Coronary artery (tissue), 2 donors: ENCODE measurements around the gene LZTFL1.

Experiments
- DNase-seq: peaks from one replicate; pipeline ENCODE4 v3.0.0-alpha.2; 2017; ENCODE audit warnings: low spot score
- H3K27ac ChIP-seq, 2 donors: fragments of 200-600 bp; sonication (generic); one replicate each; pipeline ENCODE4 v1.5.1; 2016 to 2019
- H3K4me3 ChIP-seq: fragments of 200-600 bp; sonication (generic); 2 replicates; pipeline ENCODE4 v1.5.1; 2016; ENCODE audit warnings: mild to moderate bottlenecking, moderate library complexity
- TF ChIP-seq, protein P1 (sequence below): fragments of 200-600 bp; sonication (generic); IDR thresholded peaks from one replicate; pipeline ENCODE4 v1.5.1; 2019; ENCODE audit warnings: antibody characterized with exemption

The LZTFL1 gene, protein sequence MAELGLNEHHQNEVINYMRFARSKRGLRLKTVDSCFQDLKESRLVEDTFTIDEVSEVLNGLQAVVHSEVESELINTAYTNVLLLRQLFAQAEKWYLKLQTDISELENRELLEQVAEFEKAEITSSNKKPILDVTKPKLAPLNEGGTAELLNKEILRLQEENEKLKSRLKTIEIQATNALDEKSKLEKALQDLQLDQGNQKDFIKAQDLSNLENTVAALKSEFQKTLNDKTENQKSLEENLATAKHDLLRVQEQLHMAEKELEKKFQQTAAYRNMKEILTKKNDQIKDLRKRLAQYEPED

DNA sequence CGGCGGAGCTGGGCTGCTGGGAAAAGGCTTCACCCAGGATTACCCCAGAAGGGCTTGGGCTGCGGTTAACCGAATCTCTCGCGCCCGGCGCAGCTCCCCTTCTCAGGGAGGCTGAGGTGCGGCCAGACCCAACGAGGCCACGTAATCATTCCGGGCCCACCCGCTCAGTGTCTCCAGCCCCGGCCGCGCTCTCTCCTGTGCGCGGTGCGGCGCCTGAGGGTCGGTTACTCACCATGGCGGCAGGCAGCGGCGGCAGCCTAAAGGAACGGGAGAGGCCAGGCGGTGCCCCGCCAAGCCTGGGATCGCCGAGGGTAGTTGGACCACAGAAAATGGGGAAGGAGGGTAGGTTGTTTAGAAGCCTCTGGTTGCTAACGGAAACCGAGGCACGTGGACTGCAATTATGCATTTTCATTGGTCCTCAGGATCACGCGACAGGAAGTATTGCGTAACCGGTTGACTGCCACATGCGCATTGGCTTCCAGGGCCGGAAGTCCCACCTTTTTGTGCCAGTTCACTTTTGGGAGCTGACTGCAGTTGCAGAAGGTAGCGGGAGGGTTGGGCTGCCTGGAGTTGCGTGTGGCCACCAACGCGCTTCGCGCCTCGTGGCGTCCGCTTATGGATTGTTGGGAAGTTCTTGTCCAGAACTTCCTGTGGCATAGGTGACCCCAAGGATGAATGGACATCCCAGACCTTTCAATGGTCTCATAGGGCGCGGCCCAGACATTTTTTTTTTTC, at the start of gene LZTFL1:
Gene LZTFL1 (minus strand): TSS at position 363 of the 735 bp plus-strand sequence. CDS start 128 bp downstream, at position 235.
- TF ChIP-seq, protein P1, sequence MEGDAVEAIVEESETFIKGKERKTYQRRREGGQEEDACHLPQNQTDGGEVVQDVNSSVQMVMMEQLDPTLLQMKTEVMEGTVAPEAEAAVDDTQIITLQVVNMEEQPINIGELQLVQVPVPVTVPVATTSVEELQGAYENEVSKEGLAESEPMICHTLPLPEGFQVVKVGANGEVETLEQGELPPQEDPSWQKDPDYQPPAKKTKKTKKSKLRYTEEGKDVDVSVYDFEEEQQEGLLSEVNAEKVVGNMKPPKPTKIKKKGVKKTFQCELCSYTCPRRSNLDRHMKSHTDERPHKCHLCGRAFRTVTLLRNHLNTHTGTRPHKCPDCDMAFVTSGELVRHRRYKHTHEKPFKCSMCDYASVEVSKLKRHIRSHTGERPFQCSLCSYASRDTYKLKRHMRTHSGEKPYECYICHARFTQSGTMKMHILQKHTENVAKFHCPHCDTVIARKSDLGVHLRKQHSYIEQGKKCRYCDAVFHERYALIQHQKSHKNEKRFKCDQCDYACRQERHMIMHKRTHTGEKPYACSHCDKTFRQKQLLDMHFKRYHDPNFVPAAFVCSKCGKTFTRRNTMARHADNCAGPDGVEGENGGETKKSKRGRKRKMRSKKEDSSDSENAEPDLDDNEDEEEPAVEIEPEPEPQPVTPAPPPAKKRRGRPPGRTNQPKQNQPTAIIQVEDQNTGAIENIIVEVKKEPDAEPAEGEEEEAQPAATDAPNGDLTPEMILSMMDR, result no peak
- peak within 1 kb of the TSS in 1 of 2 donors; percentile 45 for H3K27ac ChIP-seq
- DNase-seq, result peak; percentile 93
- peak within 1 kb of the TSS; percentile 84 for H3K4me3 ChIP-seq

DNA sequence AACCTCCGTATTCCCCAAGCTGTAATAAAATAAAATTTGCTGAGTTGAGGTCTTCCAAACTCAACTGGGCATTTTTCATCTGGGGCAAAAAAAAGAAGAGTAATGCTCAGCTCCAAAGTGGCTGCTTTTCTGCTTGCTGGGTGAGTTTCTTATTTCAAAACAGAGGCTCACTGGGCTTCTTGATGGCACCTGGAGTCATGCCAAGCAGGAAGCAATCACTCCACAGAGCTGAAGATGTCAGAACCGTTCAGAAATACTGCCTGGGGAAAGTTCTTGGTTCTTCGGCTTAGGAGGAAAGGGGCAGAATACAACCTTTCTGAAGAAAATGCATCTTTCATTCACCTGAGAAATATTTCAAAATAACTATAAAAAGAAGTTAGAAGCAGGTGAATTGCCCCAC, 48.5 kb upstream of the LZTFL1 start:
- TF ChIP-seq, protein P1, result no peak
- Histone ChIP-seq H3K27ac (no peak overlapping the region), H3K4me3 (no peak overlapping the region)
- DNase-seq, result no peak

DNA sequence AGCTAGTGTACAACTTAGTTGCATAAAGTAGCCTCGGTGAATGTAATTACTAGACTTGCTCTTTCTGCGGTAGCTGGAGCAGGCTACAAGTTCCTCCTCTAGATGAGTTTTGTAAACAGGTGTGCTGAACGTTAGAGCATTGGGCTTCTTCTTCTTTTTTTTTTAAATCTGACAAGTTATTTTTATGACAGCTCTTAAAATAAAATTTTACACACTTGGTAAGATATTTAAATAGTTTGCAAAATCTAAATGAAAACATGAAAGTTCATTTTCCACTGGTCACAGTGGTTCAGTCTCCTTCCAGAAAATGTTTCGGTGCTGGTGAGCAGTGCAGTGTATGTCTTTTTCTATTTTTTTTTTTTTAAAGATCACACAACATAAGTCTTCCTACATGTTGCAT, 47.4 kb upstream of the LZTFL1 start:
- DNase-seq, result no peak
- Histone ChIP-seq H3K27ac (no peak overlapping the region), H3K4me3 (no peak overlapping the region)
- TF ChIP-seq, protein P1, result no peak

DNA sequence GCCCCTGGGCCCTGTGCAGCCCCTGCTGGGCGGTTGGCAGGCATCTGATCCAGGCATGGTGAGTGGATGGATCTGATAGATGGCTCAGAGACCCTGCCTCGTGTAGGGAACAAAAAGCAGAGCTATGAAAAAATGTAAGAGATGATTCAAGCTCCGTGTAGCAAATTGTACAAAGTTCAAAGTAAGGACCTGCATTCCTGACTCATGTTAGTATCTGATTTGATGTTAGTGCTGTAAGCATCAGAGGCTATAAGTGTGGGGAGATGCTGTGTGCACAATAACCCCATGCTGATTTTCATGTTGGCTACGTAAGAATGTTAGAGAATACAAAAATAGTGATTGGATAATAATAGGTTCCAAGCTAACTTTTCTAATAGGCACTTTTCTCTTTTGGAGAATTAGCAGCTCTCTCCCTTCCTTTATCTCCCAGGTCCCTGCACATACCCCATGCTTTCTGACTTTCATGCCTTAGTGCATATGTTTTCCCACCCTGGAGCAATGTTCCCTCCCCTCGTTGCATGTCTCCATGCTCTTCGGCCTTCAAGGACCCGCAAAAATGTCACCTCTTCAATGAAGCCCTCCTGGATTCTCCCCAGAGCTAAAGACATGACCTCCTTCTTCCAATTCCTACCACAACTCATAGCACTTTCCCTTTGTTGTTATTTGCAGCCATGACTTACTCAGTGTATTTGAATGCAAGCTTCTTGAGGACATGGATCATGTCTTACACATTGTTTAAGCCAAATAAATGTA, 46.0 kb upstream of the LZTFL1 start:
- no peak for DNase-seq
- TF ChIP-seq, protein P1, result no peak
- Histone ChIP-seq H3K4me3 (no peak overlapping the region), H3K27ac (no peak overlapping the region)

DNA sequence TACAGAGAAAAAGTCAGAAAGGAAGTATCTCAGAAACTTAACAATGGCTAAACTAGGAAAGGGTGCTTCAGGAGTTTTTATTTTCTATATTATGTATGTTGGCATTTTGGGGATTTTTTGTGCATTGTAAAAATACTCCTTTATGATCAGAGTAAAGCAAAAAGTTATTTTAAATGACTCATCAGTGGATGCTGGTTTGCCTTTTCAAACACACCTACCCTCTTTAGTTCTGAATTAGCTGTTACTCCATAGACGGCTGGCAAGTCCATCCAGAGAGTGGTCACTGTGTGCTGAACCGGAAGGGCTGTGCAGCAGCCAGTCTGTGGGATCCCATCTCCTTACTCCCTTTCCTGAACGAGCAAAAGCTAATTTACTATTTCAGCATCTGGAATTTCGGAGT, 45.4 kb upstream of the LZTFL1 start:
- no peak overlapping the region for H3K27ac ChIP-seq
- DNase-seq, result no peak
- TF ChIP-seq, protein P1, result no peak
- no peak overlapping the region for H3K4me3 ChIP-seq

DNA sequence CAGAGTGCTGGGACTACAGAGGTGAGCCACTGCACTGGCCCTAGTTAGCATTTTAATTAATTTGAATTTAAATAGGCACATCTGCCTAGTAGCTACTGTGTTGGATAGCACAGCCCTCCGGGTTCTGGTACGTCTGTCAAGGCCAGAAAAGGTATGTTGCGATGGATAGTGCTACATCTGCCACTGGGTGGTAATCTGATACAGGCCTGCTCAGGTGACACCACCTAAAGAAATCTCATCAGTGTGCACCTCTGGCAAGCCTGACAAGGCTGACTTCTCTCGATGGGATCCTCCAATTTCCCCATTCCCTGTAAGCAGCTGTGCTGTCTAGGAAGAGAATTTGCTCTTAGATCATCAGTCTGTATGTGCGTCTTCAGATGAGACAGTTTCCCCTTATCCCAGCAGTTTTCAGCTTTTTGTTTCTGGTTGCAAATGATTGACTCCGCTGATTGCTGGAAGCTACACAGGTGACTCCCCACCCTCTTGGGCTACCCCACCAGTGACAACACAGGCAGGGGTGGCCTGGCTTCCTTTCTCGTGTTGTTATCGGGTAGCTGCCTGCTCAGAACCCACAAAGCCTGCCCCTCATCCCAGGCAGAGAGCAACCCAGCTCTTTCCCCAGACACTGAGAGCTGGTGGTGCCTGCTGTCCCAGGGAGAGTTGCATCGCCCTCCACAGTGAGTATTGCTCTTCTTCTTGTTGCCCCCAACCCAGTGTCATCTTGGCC, 44.2 kb upstream of the LZTFL1 start, which contains the start of gene CCR9:
Gene CCR9 (plus strand): TSS at position 565 of the 727 bp plus-strand sequence. CDS start 8,391 bp downstream, outside the sequence.
- no peak within 1 kb of the TSS for H3K27ac ChIP-seq
- H3K4me3 ChIP-seq, result no peak within 1 kb of the TSS
- no peak for DNase-seq
- TF ChIP-seq, protein P1, result no peak
